ENCODE data around the gene C10orf62.

- TF ChIP-seq CTCF (optimal IDR thresholded peaks at IDR 0.05 in 1 of 3, IDR thresholded peaks at IDR 0.05 in 1 of 3, conservative IDR thresholded peaks at IDR 0.05 in 1 of 3; ENCODE audit: extremely low read depth in 1 of 3, insufficient read depth in 2 of 3, low read length in 3 of 3) (no peak), EZH2 (IDR thresholded peaks at IDR 0.05; ENCODE audit: low read length) (no peak)
Measured at GRCh38 chr10:97632949-97633884, 43.7 kb downstream of the C10orf62 start, which contains the start of gene MORN4.

Measured in keratinocyte (primary cell).